Stimulated activated CD4-positive, alpha-beta T cell treated with anti-CD3 and anti-CD28 coated beads, TNF-alpha, amount 100 ng/mL, for 4 hours (primary cell): ENCODE data around the gene GNG12.

ENCODE experiments used
- DNase-seq, 3 experiments: peaks; one replicate each; pipeline ENCODE4 v3.0.0-alpha.2; 2020; ENCODE audit warnings: low read depth in 3 of 3

Gene GNG12

GRCh38 chr1:67708606-67709005, 124.7 kb downstream of the GNG12 start:
- no peak for DNase-seq

GRCh38 chr1:67705735-67706453, 127.4 kb downstream of the GNG12 start:
- DNase-seq, result no peak

DNA sequence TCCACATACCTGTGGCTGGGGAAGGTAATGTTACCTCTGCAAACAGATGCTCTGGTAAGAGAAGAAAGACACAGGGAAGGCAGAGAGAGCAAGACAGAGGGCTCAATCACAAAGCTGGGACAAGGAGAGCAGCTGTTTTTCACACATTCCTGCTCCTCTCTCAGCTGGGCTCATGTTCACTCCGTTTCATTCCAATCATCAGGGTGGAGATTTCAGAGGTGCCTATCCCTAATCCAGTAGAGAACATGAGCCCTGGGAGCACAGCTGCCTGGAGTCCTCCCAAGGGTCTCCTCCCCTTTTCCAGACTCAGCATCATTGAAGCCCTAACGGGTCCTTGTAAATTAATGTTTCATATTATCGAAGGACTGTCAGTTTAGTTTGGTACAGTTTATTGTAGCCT, 128.9 kb downstream of the GNG12 start:
- DNase-seq, result no peak

GRCh38 chr1:67701876-67702275, 131.4 kb downstream of the GNG12 start:
- DNase-seq, result no peak

DNA sequence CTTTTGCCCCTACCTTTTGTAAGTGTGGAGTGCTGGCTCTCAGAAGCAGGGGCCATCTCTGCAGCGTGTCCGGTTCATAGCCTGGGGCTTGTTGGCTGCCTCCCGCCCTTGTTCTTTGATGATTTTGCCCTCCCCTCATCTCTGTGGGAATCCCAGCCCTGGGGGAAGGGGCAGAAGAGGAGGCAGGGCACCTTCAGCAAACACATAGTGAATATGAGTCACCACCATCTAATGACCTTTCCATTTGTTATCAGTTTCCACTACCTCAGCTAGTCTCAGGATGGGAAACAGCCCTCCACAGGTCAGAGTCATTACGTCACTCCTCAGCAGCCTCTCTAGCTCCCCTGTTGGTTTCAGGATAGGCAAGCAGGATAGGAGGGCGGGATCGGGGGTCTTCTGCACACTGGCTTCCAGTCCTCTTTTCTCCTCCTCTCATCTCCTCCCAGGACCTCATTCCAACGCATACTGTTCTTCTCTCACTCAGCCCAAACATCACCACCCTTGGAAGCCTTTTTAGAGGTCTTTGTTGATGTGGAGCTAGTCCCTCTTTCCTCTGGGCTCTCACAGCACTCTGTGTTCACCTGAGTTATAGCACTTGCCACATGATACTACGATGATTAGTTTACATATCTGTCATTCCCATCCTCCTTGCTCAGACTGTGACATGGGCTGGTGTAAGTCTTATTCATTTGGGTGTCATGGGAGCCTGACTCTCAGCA, 132.4 kb downstream of the GNG12 start:
- DNase-seq, result peak in 1 of 3 experiments; percentile 6

DNA sequence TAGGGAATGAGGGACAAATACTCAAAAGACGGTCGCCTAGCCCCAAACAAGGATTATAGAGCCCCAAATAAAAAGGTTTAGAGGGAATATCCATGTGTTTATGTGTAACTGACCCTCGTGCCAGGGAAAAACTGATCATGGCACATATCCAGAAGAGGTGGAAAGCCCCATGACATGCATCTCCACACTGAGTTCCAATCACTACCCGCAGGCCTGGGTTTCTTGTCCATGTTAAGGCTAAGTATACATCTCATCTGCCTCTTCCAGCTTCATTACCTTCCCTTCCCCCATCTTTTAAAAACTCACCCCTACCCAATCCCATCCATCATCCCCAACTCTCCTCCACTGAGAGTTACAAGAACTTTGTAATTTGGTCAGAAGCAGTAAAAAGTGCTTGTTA, 133.0 kb downstream of the GNG12 start:
- no peak for DNase-seq

DNA sequence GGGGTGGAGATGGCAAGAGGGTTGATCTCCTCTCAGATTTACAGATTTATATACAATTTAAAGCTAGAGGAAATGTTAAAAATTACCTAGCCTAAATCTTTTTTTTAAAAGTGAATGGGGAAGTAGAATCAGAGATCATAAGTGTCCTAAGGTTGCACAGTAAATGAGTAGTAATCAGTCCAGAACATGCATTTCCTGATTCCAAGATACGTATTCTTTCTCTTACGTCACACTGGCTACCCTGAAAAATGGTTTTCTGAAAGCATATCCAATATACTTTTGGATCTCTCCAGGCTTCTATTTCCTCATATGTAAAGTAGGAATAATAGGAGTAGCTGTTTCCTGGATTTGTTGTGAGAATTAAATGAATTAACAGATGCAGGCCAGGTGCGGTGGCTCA, 136.6 kb downstream of the GNG12 start:
- no peak for DNase-seq

- DNase-seq, result no peak
Measured at GRCh38 chr1:67695963-67696362, 137.3 kb downstream of the GNG12 start.

- DNase-seq, result no peak
Measured at GRCh38 chr1:67691712-67692111, 141.6 kb downstream of the GNG12 start.

DNA sequence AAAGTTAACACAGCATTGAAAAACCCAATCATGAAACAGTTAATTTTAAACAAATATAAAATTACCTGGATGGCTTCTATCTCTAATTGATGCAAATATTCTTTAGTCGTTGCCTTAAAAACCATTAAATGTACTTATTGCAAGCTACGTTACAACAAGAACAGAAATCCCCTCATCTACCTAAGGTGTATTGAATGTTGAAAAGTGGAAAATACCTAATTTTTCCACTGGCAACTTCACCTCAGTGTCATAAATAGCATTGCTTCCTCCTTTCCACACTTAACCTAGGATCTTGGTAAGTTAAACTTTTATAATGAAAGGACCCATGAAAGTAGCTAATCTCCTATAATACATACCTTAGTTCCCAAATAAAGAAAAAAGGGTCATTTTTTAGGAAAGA, 142.9 kb downstream of the GNG12 start:
- no peak for DNase-seq

DNA sequence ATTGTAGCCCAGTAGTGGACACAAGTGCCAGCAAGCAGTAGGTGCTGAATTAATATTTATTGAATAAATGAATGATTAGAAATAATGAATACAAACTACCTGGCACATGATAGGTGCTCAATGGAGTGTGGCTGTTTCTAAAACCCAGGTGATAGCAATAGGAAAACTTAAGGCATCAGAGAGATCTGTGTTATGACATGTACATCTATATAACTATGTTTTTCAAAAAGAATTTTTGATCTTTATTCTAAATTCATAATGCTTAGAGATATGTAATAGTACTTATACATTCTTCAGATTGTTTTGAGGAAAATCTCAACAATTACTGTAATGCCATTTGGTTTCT, 143.3 kb downstream of the GNG12 start:
- DNase-seq, result no peak

- no peak for DNase-seq
Measured at GRCh38 chr1:67689267-67690017, 143.8 kb downstream of the GNG12 start.

DNA sequence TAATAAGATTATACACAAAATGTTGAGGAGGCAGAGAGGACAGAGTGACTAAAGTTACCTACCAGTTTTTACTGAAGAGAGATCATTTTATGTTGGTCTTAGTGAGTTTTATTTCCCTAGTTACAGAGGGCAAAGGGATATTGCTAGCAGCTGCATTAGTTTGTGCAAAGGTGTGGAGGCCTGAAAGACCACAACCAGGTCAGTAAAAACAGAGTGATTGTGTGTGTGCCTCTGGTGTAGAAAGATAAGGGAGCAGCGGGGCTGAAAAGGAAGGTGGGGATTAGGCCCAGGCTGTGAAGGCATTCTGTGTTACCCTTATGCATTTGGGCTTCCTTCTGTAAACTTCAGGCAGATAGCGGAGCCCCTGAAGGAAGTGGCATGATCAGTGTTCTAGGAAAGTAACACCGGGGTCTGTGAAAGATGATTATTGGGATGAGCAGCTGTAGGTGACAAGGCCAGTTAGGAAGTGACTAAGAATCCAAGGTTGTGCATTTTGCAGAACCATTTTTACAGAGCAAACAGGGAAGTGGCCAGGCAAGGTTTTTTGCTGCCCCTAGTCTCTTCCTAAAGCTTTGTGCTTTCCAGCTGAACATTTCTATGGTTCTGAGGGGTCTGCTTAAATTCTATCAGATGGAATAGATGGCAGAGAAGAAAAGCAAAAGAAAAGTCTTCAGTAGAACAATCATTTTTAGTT, 144.6 kb downstream of the GNG12 start:
- no peak for DNase-seq

GRCh38 chr1:67687649-67688048, 145.6 kb downstream of the GNG12 start:
- DNase-seq, result no peak

DNA sequence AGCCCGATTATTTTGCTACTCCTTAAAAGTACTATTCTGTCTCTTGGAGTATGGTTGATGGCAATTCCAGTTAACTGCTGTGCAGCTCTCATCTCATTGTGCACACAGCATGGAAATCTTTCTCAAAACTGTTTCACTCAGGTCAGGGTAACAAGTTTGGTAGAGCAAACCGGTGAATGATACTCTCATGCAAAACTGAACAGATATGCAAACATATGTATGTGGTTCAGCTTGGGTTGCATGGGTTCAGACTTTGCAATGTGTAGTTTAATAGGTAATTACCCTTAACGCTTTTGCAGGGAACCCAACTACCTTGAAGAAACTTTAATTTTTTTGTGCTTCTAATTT, 146.1 kb downstream of the GNG12 start:
- no peak for DNase-seq

GRCh38 chr1:67686267-67687197, 146.7 kb downstream of the GNG12 start:
- peak; percentile 18 to 28 (median 27) for DNase-seq

- DNase-seq, result peak; percentile 31 to 53 (median 43)
Measured at GRCh38 chr1:67685558-67686266, 147.6 kb downstream of the GNG12 start.

- DNase-seq, result peak; percentile 72 to 91 (median 86)
Measured at GRCh38 chr1:67685067-67685557, 148.2 kb downstream of the GNG12 start, which contains the start of gene GADD45A. Gene GADD45A, plus strand, starts transcription at chr1:67685201. Its CDS starts 294 bp downstream, at chr1:67685495.

GRCh38 chr1:67684526-67685066, 148.7 kb downstream of the GNG12 start:
- DNase-seq, result no peak
